Fibroblast of skin of abdomen (primary cell): Measurements from ENCODE around the gene CCDC148.
"Not testable (repeated sequence)": the region's sequence is repeated elsewhere in the genome, so short reads cannot be mapped to it uniquely, and the experiment has no call there.

Experiments
- DNase-seq: peaks from one replicate; pipeline ENCODE4 v3.0.0-alpha.2; 2013

CCDC148 gene

GRCh38 chr2:158350751-158351465 lies 105.6 kb downstream of the CCDC148 start:
- DNase-seq: not testable (repeated sequence)

- no peak for DNase-seq
Observed at GRCh38 chr2:158346032-158346431, 110.5 kb downstream of the CCDC148 start.

GRCh38 chr2:158339513-158339912 lies 117.0 kb downstream of the CCDC148 start:
- DNase-seq: no peak

GRCh38 chr2:158337018-158337417 lies 119.5 kb downstream of the CCDC148 start:
- no peak for DNase-seq

GRCh38 chr2:158331799-158332198 lies 124.8 kb downstream of the CCDC148 start:
- not testable (repeated sequence) for DNase-seq

GRCh38 chr2:158325782-158326340 lies 130.7 kb downstream of the CCDC148 start:
- no peak for DNase-seq

- DNase-seq: peak; percentile 38
Observed at GRCh38 chr2:158325031-158325781, 131.3 kb downstream of the CCDC148 start.

GRCh38 chr2:158323381-158323780 lies 133.2 kb downstream of the CCDC148 start:
- DNase-seq: no peak

GRCh38 chr2:158321264-158321663 lies 135.3 kb downstream of the CCDC148 start:
- peak; percentile 23 for DNase-seq

GRCh38 chr2:158319269-158319668 lies 137.3 kb downstream of the CCDC148 start:
- no peak for DNase-seq

- DNase-seq: no peak
Observed at GRCh38 chr2:158317642-158318041, 138.9 kb downstream of the CCDC148 start.

- DNase-seq: no peak
Observed at GRCh38 chr2:158315803-158316414, 140.6 kb downstream of the CCDC148 start.

- DNase-seq: no peak
Observed at GRCh38 chr2:158315000-158315399, 141.6 kb downstream of the CCDC148 start.

- DNase-seq: no peak
Observed at GRCh38 chr2:158313734-158314133, 142.8 kb downstream of the CCDC148 start.

GRCh38 chr2:158312981-158313380 lies 143.6 kb downstream of the CCDC148 start:
- no peak for DNase-seq

GRCh38 chr2:158310407-158310806 lies 146.1 kb downstream of the CCDC148 start:
- not testable (repeated sequence) for DNase-seq

GRCh38 chr2:158305501-158305900 lies 151.1 kb downstream of the CCDC148 start:
- DNase-seq: peak; percentile 13

- no peak for DNase-seq
Observed at GRCh38 chr2:158300394-158300793, 156.2 kb downstream of the CCDC148 start.

- DNase-seq: peak; percentile 1
Observed at GRCh38 chr2:158297606-158298005, 158.9 kb downstream of the CCDC148 start.

GRCh38 chr2:158297120-158297519 lies 159.4 kb downstream of the CCDC148 start:
- no peak for DNase-seq

GRCh38 chr2:158293722-158294121 lies 162.8 kb downstream of the CCDC148 start:
- DNase-seq: no peak

GRCh38 chr2:158291544-158292180 lies 164.9 kb downstream of the CCDC148 start:
- DNase-seq: peak; percentile 22

- DNase-seq: no peak
Observed at GRCh38 chr2:158290225-158290624, 166.3 kb downstream of the CCDC148 start.
